K562 (cell line): ENCODE results near the gene FKBP8. TPM values are rescaled to one million over a fixed set of nuclear protein-coding genes. Genes with fewer than 3 reads are reported as not detected.

Source experiments
- ATAC-seq: fragments of 200-7000 bp; cut with Tn5 transposase; 3 replicates; pipeline ENCODE4 v1.9.1; 2020; ENCODE audit warnings: moderate library complexity
- BruUV-seq: library from RNA; stranded (reverse); fragments of 400-500 nt; replicated peaks from 2 replicates; lab custom pipeline; 2021; lab: Mats Ljungman, UMichigan
- CTCF ChIA-PET: fragments of 300-600 bp; formaldehyde crosslinking; extraction: SDS; loops from one replicate; lab custom pipeline; 2021; ENCODE audit warnings: low intra/inter-chr PET ratio; lab: Yijun Ruan, JAX
- POLR2A ChIA-PET: fragments of 300-600, 350-650 bp; sonication (Branson Sonifier 250); formaldehyde crosslinking; extraction: SDS; loops from one replicate; lab custom pipeline; 2021; ENCODE audit warnings: antibody characterized with exemption, inconsistent platforms; lab: Yijun Ruan, JAX
- DNase-seq, 4 experiments: peaks; one replicate each; pipeline versions ENCODE4 v3.0.0 to v3.0.0-alpha.2; 2011 to 2018; ENCODE audit warnings: low spot score in 3 of 4, mixed read lengths in 3 of 4; ENCODE audit errors: extremely low read depth in 1 of 4
- FAIRE-seq: peaks from 2 replicates; lab custom pipeline; 2011; peaks lifted over from hg19 to GRCh38; lab: Jason Lieb, UNC
- H2AFZ ChIP-seq: 2 replicates; pipeline ENCODE4 v1.6.0; 2011; ENCODE audit warnings: low read depth, low read length, control low read depth, inconsistent platforms
- H3K27ac ChIP-seq: fragments of 200-600 bp; 3 replicates; pipeline ENCODE4 v1.8.0; 2011; ENCODE audit warnings: low read depth, mild to moderate bottlenecking, control low read depth, inconsistent platforms, low read length, moderate library complexity, mixed read lengths; ENCODE audit errors: extremely low read depth
- H3K27me3 ChIP-seq, 2 experiments: fragments of 300-600 bp in 1 of 2; 2 replicates in 1 of 2; 3 replicates in 1 of 2; pipeline versions ENCODE4 v1.6.0 to v1.8.0; 2011; ENCODE audit warnings: inconsistent platforms in 2 of 2, low read length in 2 of 2, mild to moderate bottlenecking in 1 of 2, mixed read lengths in 1 of 2, moderate library complexity in 1 of 2; ENCODE audit not compliant: control insufficient read depth in 2 of 2, insufficient read depth in 2 of 2
- H3K36me3 ChIP-seq: fragments of 300-600 bp; 3 replicates; pipeline ENCODE4 v1.8.0; 2011; ENCODE audit warnings: mild to moderate bottlenecking, low read length, inconsistent platforms; ENCODE audit not compliant: control insufficient read depth, insufficient read depth
- H3K4me1 ChIP-seq, 2 experiments: fragments of 200-600 bp in 1 of 2; replicated peaks in 1 of 2; 2 replicates in 1 of 2; 3 replicates in 1 of 2; pipeline versions ENCODE4 v1.5.1 to v1.8.0; 2011; ENCODE audit warnings: inconsistent platforms in 2 of 2, low read length in 2 of 2, mild to moderate bottlenecking in 1 of 2, mixed read lengths in 1 of 2, moderate library complexity in 1 of 2; ENCODE audit not compliant: control insufficient read depth in 2 of 2, insufficient read depth in 2 of 2
- H3K4me2 ChIP-seq: 2 replicates; pipeline ENCODE4 v1.6.1; 2011; ENCODE audit warnings: low read length, control low read depth, inconsistent platforms, mixed read lengths; ENCODE audit not compliant: insufficient read depth
- H3K4me3 ChIP-seq: fragments of 200-600 bp; sonication (generic), shearing (Covaris generic); 2 replicates; pipeline ENCODE4 v1.5.1; 2016; ENCODE audit warnings: control low read depth, inconsistent platforms
- H3K79me2 ChIP-seq: fragments of 200-600 bp; 3 replicates; pipeline ENCODE4 v1.8.0; 2011; ENCODE audit warnings: low read length, inconsistent platforms; ENCODE audit not compliant: control insufficient read depth, insufficient read depth
- H3K9ac ChIP-seq, 2 experiments: 2 replicates each; pipeline versions ENCODE4 v1.6.0 to v1.6.1; 2011; ENCODE audit warnings: low read depth in 2 of 2, low read length in 2 of 2, control low read depth in 1 of 2, inconsistent platforms in 1 of 2, mild to moderate bottlenecking in 1 of 2, mixed read lengths in 1 of 2; ENCODE audit not compliant: insufficient read depth in 1 of 2
- H3K9me1 ChIP-seq: one replicate; pipeline ENCODE4 v1.6.0; 2011; ENCODE audit warnings: inconsistent platforms, mild to moderate bottlenecking, low read length, moderate library complexity; ENCODE audit not compliant: control insufficient read depth, insufficient read depth
- H3K9me3 ChIP-seq: replicated peaks from 2 replicates; pipeline ENCODE4 v1.5.1; 2011; ENCODE audit warnings: low read depth, low read length, inconsistent platforms; ENCODE audit not compliant: control insufficient read depth, insufficient read depth
- H4K20me1 ChIP-seq: replicated peaks from 2 replicates; pipeline ENCODE4 v1.6.1; 2011; ENCODE audit warnings: low read length, inconsistent platforms, mixed read lengths; ENCODE audit not compliant: control insufficient read depth, insufficient read depth
- KAT7 ChIP-seq: sonication (generic); formaldehyde crosslinking; IDR thresholded peaks from 2 replicates; pipeline ENCODE4 v1.8.0; 2022; ENCODE audit warnings: missing genetic modification reagents, mild to moderate bottlenecking, borderline replicate concordance
- PML ChIP-seq: IDR thresholded peaks from 2 replicates; pipeline ENCODE4 v1.6.1; 2012; ENCODE audit warnings: low read length, inconsistent platforms
- SMARCA5 ChIP-seq: fragments of 450-650 bp; IDR thresholded peaks from 2 replicates; pipeline ENCODE4 v1.6.1; 2016
- TAF1 ChIP-seq: IDR thresholded peaks from 2 replicates; pipeline ENCODE4 v1.6.1; 2011; ENCODE audit warnings: mild to moderate bottlenecking, low read length, moderate library complexity; ENCODE audit not compliant: insufficient read depth, control insufficient read depth, severe bottlenecking; ENCODE audit errors: extremely low read depth
- TAL1 ChIP-seq: fragments of 450-650 bp; IDR thresholded peaks from 2 replicates; pipeline ENCODE4 v1.6.1; 2016; ENCODE audit warnings: mild to moderate bottlenecking
- TSC22D4 ChIP-seq: fragments of 450-650 bp; IDR thresholded peaks from 2 replicates; pipeline ENCODE4 v1.6.1; 2016; ENCODE audit warnings: missing genetic modification characterization, missing biosample characterization, control low read depth
- ZBTB17 ChIP-seq: fragments of 450-650 bp; formaldehyde crosslinking; IDR thresholded peaks from 2 replicates; pipeline ENCODE4 v1.4.0; 2020; ENCODE audit warnings: mild to moderate bottlenecking
- ZBTB33 ChIP-seq: sonication (generic); formaldehyde crosslinking; IDR thresholded peaks from 2 replicates; pipeline ENCODE4 v1.8.1; 2023; ENCODE audit warnings: mild to moderate bottlenecking, missing genetic modification reagents
- ZNF12 ChIP-seq: sonication (generic); formaldehyde crosslinking; IDR thresholded peaks from 2 replicates; pipeline ENCODE4 v1.4.0; 2020; ENCODE audit warnings: mild to moderate bottlenecking, missing genetic modification reagents
- ZNF121 ChIP-seq: sonication (generic); formaldehyde crosslinking; conservative IDR thresholded peaks from 2 replicates; pipeline ENCODE4 v1.8.0; 2022; ENCODE audit warnings: missing genetic modification reagents
- ZNF395 ChIP-seq: fragments of 200-800 bp; sonication (Bioruptor generic); IDR thresholded peaks from 2 replicates; pipeline ENCODE4 v1.6.1; 2017; ENCODE audit warnings: missing genetic modification characterization, missing compliant biosample characterization
- ZNF431 ChIP-seq: sonication (generic); formaldehyde crosslinking; IDR thresholded peaks from 2 replicates; pipeline ENCODE4 v1.8.0; 2022; ENCODE audit warnings: mild to moderate bottlenecking, missing genetic modification reagents
- ZNF699 ChIP-seq: fragments of 250-450 bp; sonication (Bioruptor Pico); IDR thresholded peaks from 2 replicates; pipeline ENCODE4 v1.8.0; 2021; ENCODE audit warnings: mild to moderate bottlenecking, moderate library complexity; ENCODE audit not compliant: insufficient replicate concordance
- WGBS: fragments of 100-300 bp; shearing (Covaris generic); methylation state at CpG from one replicate; pipeline ENCODE4 v1.1.6; 2016; ENCODE audit warnings: low coverage, mixed read lengths; ENCODE audit not compliant: insufficient coverage; ENCODE audit errors: missing lambda C conversion rate; 5-methylcytosine and 5-hydroxymethylcytosine counted together
- in situ Hi-C: fragments of 300-500 bp; cut with MboI; formaldehyde crosslinking; loops from 4 replicates; pipeline ENCODE4 v1.15.0; 2018; ENCODE audit warnings: inconsistent platforms, mixed read lengths
- intact Hi-C: fragments of 100-400 bp; cut with micrococcal nuclease; formaldehyde crosslinking; loops from 2 replicates; pipeline ENCODE4 v1.14.2; 2022
- polyA plus RNA-seq, 8 experiments: library from polyadenylated mRNA; depleted of rRNA in 4 of 8; stranded (reverse) in 5 of 8; unstranded in 3 of 8; fragments of >200 nt; fragmentation: Nextera tagmentation in 2 of 8; fragmentation: Illumina TruSeq in 1 of 8; extraction: Ambion mirVana in 2 of 8; extraction: Trizol in 1 of 8; gene quantifications; 2 replicates each; pipeline versions ENCODE4 v1.2.1 to v1.2.3, GENCODE V29; 2011 to 2014; ENCODE audit warnings: inconsistent platforms in 1 of 8, missing spikeins in 1 of 8
- total RNA-seq, 7 experiments: library from RNA; depleted of rRNA in 6 of 7; stranded (reverse); fragments of >200 nt in 6 of 7; fragmentation: Illumina TruSeq in 2 of 7; extraction: Trizol in 2 of 7; gene quantifications; 2 replicates each; pipeline versions ENCODE4 v1.2.1 to v1.2.3, GENCODE V29; 2011 to 2021; ENCODE audit warnings: low replicate concordance in 1 of 7

Gene FKBP8
- total and polyA plus RNA-seq, 9 of the 15 experiments (the other 6 are each of a cell fraction or from before 2014, with no cell fraction given), result 0.46 to 236 (median 104) TPM

- in situ Hi-C loops, result no loop called here
- peaks cover 3% of the 10 kb centered on the region; the same call in 2 of the 3 replicates for H3K36me3 ChIP-seq
- H3K4me3 ChIP-seq, result no peak overlapping the region
- no peaks in the 10 kb centered on the region for H3K9me3 ChIP-seq
- FAIRE-seq (no peak), ATAC-seq (no peak; the same call in 2 of the 3 replicates), DNase-seq (no peak)
- H3K9ac ChIP-seq, result peak overlapping the region in 1 of 2 experiments; percentile 84; a peak in 2 of 4 replicates
- peaks cover 31% of the 10 kb centered on the region for H3K9me1 ChIP-seq
- CTCF ChIA-PET, result no interaction called here
- intact Hi-C loops, result no loop called here
- H3K4me1 ChIP-seq, result peaks cover 23 to 62% of the 10 kb centered on the region in 2 experiments
- peaks cover 96% of the 10 kb centered on the region for H3K79me2 ChIP-seq
- 70% methylated on average over 11 of the region's 11 CpGs for WGBS
- TF ChIP-seq SMARCA5, result 0 out of 2 replicates have a peak, but pooled peaks have one; percentile 18
- TF ChIP-seq ZNF699 (CRISPR knock-in tag), result no peak
- no peak for TF ChIP-seq PML
- TF ChIP-seq KAT7, result no peak
- TF ChIP-seq ZNF395, result no peak
- TF ChIP-seq ZBTB33 (CRISPR knock-in tag), result peak; percentile 41; the same call in 1 of the 2 replicates
- no peak for TF ChIP-seq ZNF431 (CRISPR knock-in tag)
- no peak for TF ChIP-seq TAF1
- TF ChIP-seq TSC22D4 (tag), result no peak
- TF ChIP-seq ZNF121 (CRISPR knock-in tag), result peak; percentile 92
- no peak for TF ChIP-seq TAL1
- peak; percentile 45; the same call in 1 of the 2 replicates for TF ChIP-seq ZNF12 (CRISPR knock-in tag)
- TF ChIP-seq ZBTB17 (CRISPR knock-in tag), result no peak
- POLR2A ChIA-PET, result interaction anchor here (0.6 to 9.2 kb wide), 10 partner anchors 11 to 111 kb away, joined by 3 to 84 read pairs (median 4); partner anchors contain the start of gene ELL
- BruUV-seq, result no TSS peak
- no peaks in the 10 kb centered on the region for H3K27me3 ChIP-seq
- H3K27ac ChIP-seq, result peak overlapping the region; percentile 46; the same call in 1 of the 3 replicates
- no peak overlapping the region for H2AFZ ChIP-seq
- peaks cover 80% of the 10 kb centered on the region for H4K20me1 ChIP-seq
- H3K4me2 ChIP-seq, result no peak overlapping the region
These were observed 35.5 kb downstream of the FKBP8 start for GRCh38 chr19:18507727-18508440.
